A549 (cell line): ENCODE results near the gene C21orf58.

Source experiments
- GATA3 ChIP-seq: IDR thresholded peaks from 2 replicates; pipeline ENCODE4 v1.6.1; 2012; ENCODE audit warnings: borderline replicate concordance
- MAX ChIP-seq: IDR thresholded peaks from 2 replicates; pipeline ENCODE4 v1.6.1; 2012
- NR3C1 ChIP-seq: fragments of >200 bp; sonication (Bioruptor Twin); formaldehyde crosslinking; IDR thresholded peaks from 3 replicates; pipeline ENCODE4 v1.6.1; 2017
- RAD21 ChIP-seq, 2 experiments: fragments of >200 bp in 1 of 2; sonication (Bioruptor Twin) in 1 of 2; formaldehyde crosslinking in 1 of 2; IDR thresholded peaks in 1 of 2; conservative IDR thresholded peaks in 1 of 2; 2 replicates in 1 of 2; 3 replicates in 1 of 2; pipeline ENCODE4 v1.6.1; 2012 to 2018; ENCODE audit warnings: inconsistent platforms in 1 of 2
- SREBF2 ChIP-seq: fragments of 450-650 bp; IDR thresholded peaks from 2 replicates; pipeline ENCODE4 v1.6.1; 2014; ENCODE audit warnings: mild to moderate bottlenecking, moderate library complexity
- TP53 ChIP-seq: fragments of 250-450 bp; sonication (Bioruptor Pico); IDR thresholded peaks from 2 replicates; pipeline ENCODE4 v1.5.0; 2021; ENCODE audit warnings: mild to moderate bottlenecking, moderate library complexity
- TF ChIP-seq, protein P1 (sequence below): fragments of >200 bp; sonication (Bioruptor Twin); formaldehyde crosslinking; IDR thresholded peaks from 3 replicates; pipeline ENCODE4 v1.5.1; 2016

DNA sequence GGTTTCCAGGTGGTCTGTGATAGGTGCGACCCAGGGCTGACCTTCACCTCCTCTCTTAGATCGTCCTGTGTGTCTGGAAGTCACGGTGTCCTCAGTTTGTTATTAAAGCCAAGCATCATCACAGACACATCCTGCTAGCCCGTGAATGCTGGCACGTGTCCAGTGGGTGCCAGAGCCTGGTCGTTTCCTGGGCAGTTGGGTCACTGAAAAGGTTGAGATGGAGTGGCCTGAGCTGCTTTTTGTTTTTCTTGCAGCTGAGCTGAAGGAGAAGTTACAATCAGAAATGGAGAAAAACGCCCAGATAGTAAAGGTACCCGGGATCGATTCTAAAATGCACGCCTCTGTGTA, 23.5 kb upstream of the C21orf58 start:
- TF ChIP-seq RAD21 (conservative IDR thresholded peaks at IDR 0.05 in 1 of 2, IDR thresholded peaks at IDR 0.05 in 1 of 2): no peak
- TF ChIP-seq, protein P1, sequence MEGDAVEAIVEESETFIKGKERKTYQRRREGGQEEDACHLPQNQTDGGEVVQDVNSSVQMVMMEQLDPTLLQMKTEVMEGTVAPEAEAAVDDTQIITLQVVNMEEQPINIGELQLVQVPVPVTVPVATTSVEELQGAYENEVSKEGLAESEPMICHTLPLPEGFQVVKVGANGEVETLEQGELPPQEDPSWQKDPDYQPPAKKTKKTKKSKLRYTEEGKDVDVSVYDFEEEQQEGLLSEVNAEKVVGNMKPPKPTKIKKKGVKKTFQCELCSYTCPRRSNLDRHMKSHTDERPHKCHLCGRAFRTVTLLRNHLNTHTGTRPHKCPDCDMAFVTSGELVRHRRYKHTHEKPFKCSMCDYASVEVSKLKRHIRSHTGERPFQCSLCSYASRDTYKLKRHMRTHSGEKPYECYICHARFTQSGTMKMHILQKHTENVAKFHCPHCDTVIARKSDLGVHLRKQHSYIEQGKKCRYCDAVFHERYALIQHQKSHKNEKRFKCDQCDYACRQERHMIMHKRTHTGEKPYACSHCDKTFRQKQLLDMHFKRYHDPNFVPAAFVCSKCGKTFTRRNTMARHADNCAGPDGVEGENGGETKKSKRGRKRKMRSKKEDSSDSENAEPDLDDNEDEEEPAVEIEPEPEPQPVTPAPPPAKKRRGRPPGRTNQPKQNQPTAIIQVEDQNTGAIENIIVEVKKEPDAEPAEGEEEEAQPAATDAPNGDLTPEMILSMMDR: no peak
- TF ChIP-seq GATA3: no peak
- TF ChIP-seq MAX: no peak
- TF ChIP-seq NR3C1: no peak
- TF ChIP-seq SREBF2: no peak
- no peak for TF ChIP-seq TP53 (CRISPR knock-in tag)
